Upper lobe of left lung (tissue), 6 donors: ENCODE results near the gene ETS1. TPM values are rescaled to one million over a fixed set of nuclear protein-coding genes. Genes with fewer than 3 reads are reported as not detected.
"Not testable (repeated sequence)": the region's sequence is repeated elsewhere in the genome, so short reads cannot be mapped to it uniquely, and the experiment has no call there.

Source experiments
- ATAC-seq, 2 donors: fragments of 200-7000 bp; cut with Tn5 transposase; one replicate each; pipeline ENCODE4 v1.9.1; 2022; ENCODE audit warnings: mild to moderate bottlenecking in 2 of 2, moderate library complexity in 2 of 2; ENCODE audit not compliant: low FRiP score in 2 of 2
- DNase-seq, 2 donors: peaks; one replicate each; pipeline ENCODE4 v3.0.0-alpha.2; 2019 to 2020
- H3K27ac ChIP-seq, 4 donors: fragments of 200-600 bp; sonication (generic); one replicate each; pipeline ENCODE4 v1.5.1; 2016 to 2019
- H3K27me3 ChIP-seq, 4 donors: fragments of 200-600 bp; sonication (generic); one replicate each; pipeline ENCODE4 v1.5.1; 2017 to 2019
- H3K36me3 ChIP-seq, 4 donors: fragments of 200-600 bp; sonication (generic); one replicate each; pipeline ENCODE4 v1.5.1; 2016 to 2019
- H3K4me1 ChIP-seq, 4 donors: fragments of 200-600 bp; sonication (generic); one replicate each; pipeline ENCODE4 v1.5.1; 2018 to 2019
- H3K4me3 ChIP-seq, 4 donors: fragments of 200-600 bp; sonication (generic); one replicate each; pipeline ENCODE4 v1.5.1; 2017 to 2019; ENCODE audit warnings: mild to moderate bottlenecking in 2 of 4, moderate library complexity in 1 of 4
- H3K9me3 ChIP-seq, 4 donors: fragments of 200-600 bp; sonication (generic); one replicate each; pipeline ENCODE4 v1.5.1; 2018 to 2019
- EP300 ChIP-seq, 4 donors: sonication (generic); formaldehyde crosslinking; IDR thresholded peaks; one replicate each; pipeline ENCODE4 v1.5.1; 2017; ENCODE audit warnings: antibody characterized with exemption in 4 of 4, control low read depth in 2 of 4
- POLR2A ChIP-seq, 4 donors: fragments of 450-650 bp; IDR thresholded peaks; one replicate each; pipeline ENCODE4 v1.5.1; 2016 to 2017; ENCODE audit warnings: antibody characterized with exemption in 4 of 4, mild to moderate bottlenecking in 2 of 4
- POLR2AphosphoS5 ChIP-seq, 2 donors: sonication (generic); formaldehyde crosslinking; IDR thresholded peaks; one replicate each; pipeline ENCODE4 v1.5.1; 2017; ENCODE audit warnings: antibody characterized with exemption in 2 of 2
- WGBS, 2 donors: methylation state at CpG; one replicate each; pipeline ENCODE4 v1.1.5; 2017 to 2018; 5-methylcytosine and 5-hydroxymethylcytosine counted together
- total RNA-seq, 6 donors: library from RNA; depleted of rRNA in 4 of 6; stranded (reverse); fragments of >200 nt in 4 of 6; gene quantifications; one replicate each; pipeline versions ENCODE4 v1.1.0 to v1.2.1, GENCODE V29; 2016 to 2021
- TF ChIP-seq, protein P1 (sequence below), 6 experiments: fragments of 450-650 bp in 4 of 6; fragments of 200-600 bp in 2 of 6; sonication (generic) in 2 of 6; IDR thresholded peaks; one replicate each; pipeline ENCODE4 v1.5.1; 2016 to 2019; ENCODE audit warnings: antibody characterized with exemption in 6 of 6
- donor health status: DM: no; HTN: no; CAD: no; lungs with moderate emphysema.
- donor health status: DM: no; HTN: yes; CAD: no; lungs with severe emphysema.

Gene ETS1
- total RNA-seq, 6 donors from 2014 or later = 29.3 to 107 (median 79.0) TPM

DNA sequence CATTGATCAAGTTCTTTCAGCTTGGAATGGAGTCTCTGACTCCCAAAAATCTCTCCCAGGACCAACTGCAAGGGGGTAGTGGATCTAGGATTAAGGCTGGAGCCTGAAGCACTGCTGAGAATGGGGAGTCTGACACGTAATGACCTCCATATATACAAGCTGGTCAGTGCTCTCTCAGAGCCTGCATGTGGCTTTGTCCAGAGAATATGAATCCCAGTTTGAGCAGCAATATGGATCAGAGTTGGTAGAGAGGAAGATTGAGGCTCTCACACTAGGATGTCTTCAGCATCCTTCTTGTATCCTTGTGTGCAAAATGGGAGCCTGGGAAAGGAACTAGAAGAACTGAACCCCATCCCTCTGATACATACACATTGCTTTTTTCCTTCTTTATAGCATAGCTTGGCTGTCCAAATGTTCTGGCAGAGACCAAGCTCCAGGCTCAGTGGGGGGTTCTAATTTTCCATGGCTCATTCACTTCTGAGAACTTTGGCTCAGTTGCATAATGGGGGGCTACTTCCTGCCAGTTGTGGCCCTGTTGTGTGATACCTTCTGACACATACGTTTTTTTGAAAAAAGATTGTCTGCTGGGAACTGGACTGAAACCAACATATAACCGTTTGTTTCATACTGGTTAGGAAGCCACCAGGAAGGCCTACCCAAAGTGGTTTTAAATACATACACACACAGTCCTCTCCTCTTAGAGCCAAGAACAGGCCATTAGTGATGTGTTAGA is 138.2 kb downstream of the ETS1 start:
- no peaks in the 10 kb centered on the region for H3K27me3 ChIP-seq
- no peaks in the 10 kb centered on the region for H3K9me3 ChIP-seq
- peaks cover 3 to 24% (median 8%) of the 10 kb centered on the region in 4 donors for H3K4me1 ChIP-seq
- DNase-seq (no peak), ATAC-seq (no peak)
- no peaks in the 10 kb centered on the region for H3K36me3 ChIP-seq
- TF ChIP-seq POLR2A (IDR thresholded peaks at IDR 0.05) (no peak), POLR2AphosphoS5 (IDR thresholded peaks at IDR 0.05) (no peak), EP300 (IDR thresholded peaks at IDR 0.05) (no peak)
- TF ChIP-seq, protein P1, sequence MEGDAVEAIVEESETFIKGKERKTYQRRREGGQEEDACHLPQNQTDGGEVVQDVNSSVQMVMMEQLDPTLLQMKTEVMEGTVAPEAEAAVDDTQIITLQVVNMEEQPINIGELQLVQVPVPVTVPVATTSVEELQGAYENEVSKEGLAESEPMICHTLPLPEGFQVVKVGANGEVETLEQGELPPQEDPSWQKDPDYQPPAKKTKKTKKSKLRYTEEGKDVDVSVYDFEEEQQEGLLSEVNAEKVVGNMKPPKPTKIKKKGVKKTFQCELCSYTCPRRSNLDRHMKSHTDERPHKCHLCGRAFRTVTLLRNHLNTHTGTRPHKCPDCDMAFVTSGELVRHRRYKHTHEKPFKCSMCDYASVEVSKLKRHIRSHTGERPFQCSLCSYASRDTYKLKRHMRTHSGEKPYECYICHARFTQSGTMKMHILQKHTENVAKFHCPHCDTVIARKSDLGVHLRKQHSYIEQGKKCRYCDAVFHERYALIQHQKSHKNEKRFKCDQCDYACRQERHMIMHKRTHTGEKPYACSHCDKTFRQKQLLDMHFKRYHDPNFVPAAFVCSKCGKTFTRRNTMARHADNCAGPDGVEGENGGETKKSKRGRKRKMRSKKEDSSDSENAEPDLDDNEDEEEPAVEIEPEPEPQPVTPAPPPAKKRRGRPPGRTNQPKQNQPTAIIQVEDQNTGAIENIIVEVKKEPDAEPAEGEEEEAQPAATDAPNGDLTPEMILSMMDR (IDR thresholded peaks at IDR 0.05) = no peak
- WGBS, 2 donors = 72 to 79% methylated on average over 3 of the region's 3 CpGs
- no peak overlapping the region for H3K27ac ChIP-seq
- H3K4me3 ChIP-seq = no peak overlapping the region

- 84 to 89% methylated on average over 7 of the region's 7 CpGs for WGBS, 2 donors
Measured at GRCh38 chr11:128448200-128448886, 139.0 kb downstream of the ETS1 start.

DNA sequence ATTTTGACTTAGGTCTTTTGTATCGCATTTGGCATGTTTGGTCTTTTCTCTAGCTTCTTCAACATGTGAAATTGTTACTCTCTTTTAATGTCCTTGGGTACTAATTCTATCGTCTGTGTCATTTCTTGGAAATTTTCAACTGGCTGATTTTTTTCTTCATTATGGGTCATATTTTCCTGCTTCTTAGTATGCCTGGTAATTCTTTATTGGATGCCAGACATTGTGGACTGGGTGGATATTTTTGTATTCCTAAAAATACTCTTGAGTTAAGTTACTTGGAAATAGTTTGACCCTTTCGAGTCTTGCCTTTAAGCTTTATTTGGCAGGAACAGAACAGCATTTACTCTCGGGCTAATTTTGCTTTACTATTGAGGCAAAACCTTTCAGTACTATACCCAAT is 140.1 kb downstream of the ETS1 start:
- no peaks in the 10 kb centered on the region for H3K36me3 ChIP-seq
- DNase-seq = no peak
- WGBS, 2 donors = 84 to 93% methylated on average over 4 of the region's 4 CpGs
- ATAC-seq = no peak
- H3K27ac ChIP-seq = no peak overlapping the region
- no peaks in the 10 kb centered on the region for H3K27me3 ChIP-seq
- TF ChIP-seq POLR2AphosphoS5 (IDR thresholded peaks at IDR 0.05) (no peak), EP300 (IDR thresholded peaks at IDR 0.05) (no peak), POLR2A (IDR thresholded peaks at IDR 0.05) (no peak)
- TF ChIP-seq, protein P1 (IDR thresholded peaks at IDR 0.05) = no peak
- H3K4me3 ChIP-seq = no peak overlapping the region
- no peaks in the 10 kb centered on the region for H3K9me3 ChIP-seq
- H3K4me1 ChIP-seq = peaks cover 0 to 11% (median 3%) of the 10 kb centered on the region in 4 donors

More at GRCh38 chr11:128448200-128448886, 139.0 kb downstream of the ETS1 start:
- no peak for TF ChIP-seq POLR2A (IDR thresholded peaks at IDR 0.05)
- no peak for TF ChIP-seq EP300 (IDR thresholded peaks at IDR 0.05)
- TF ChIP-seq, protein P1 (IDR thresholded peaks at IDR 0.05) = no peak
- TF ChIP-seq POLR2AphosphoS5 (IDR thresholded peaks at IDR 0.05) = no peak
- Histone ChIP-seq H3K4me1 (peaks cover 3 to 20% (median 6%) of the 10 kb centered on the region in 4 donors), H3K4me3 (no peak overlapping the region), H3K36me3 (no peaks in the 10 kb centered on the region), H3K9me3 (no peaks in the 10 kb centered on the region), H3K27ac (no peak overlapping the region), H3K27me3 (no peaks in the 10 kb centered on the region)
- ATAC-seq (peak in 1 of 2 donors; percentile 64), DNase-seq (no peak)

GRCh38 chr11:128445921-128446320 is 141.4 kb downstream of the ETS1 start:
- H3K9me3 ChIP-seq, H3K27ac ChIP-seq, H3K4me1 ChIP-seq, H3K36me3 ChIP-seq, H3K4me3 ChIP-seq, ATAC-seq, H3K27me3 ChIP-seq, DNase-seq: not testable (repeated sequence)
- 87 to 100% methylated on average over 1 of the region's 1 CpG for WGBS, 2 donors

DNA sequence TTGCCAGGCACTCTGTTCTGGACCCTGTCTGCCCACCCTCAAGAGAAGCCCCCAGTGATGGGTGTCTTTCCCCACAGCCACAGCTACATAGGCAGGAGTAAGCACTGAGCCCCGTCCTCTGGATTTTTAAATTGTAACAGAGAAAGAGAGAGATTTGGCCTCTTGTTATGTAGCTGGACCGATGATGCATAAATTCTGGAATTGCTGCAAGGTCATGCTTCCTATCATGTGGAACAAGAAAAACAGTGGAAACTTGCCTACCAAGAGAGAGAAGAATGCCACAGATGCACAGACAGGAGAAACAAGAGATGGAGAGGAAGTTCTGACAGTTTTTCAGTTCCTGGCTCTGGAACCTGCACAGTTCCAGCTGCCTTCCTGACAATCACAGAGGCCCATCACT is 150.2 kb downstream of the ETS1 start:
- no peaks in the 10 kb centered on the region for H3K9me3 ChIP-seq
- no peaks in the 10 kb centered on the region for H3K4me1 ChIP-seq
- H3K27me3 ChIP-seq = no peaks in the 10 kb centered on the region
- DNase-seq (no peak), ATAC-seq (no peak)
- H3K4me3 ChIP-seq = no peak overlapping the region
- no peak overlapping the region for H3K27ac ChIP-seq
- H3K36me3 ChIP-seq = no peaks in the 10 kb centered on the region
- 75 to 84% methylated on average over 2 of the region's 2 CpGs for WGBS, 2 donors
- TF ChIP-seq POLR2A (IDR thresholded peaks at IDR 0.05) = no peak
- no peak for TF ChIP-seq EP300 (IDR thresholded peaks at IDR 0.05)
- no peak for TF ChIP-seq POLR2AphosphoS5 (IDR thresholded peaks at IDR 0.05)
- TF ChIP-seq, protein P1 (IDR thresholded peaks at IDR 0.05) = no peak
